ENCODE results near the gene DBF4. TPM values are rescaled to one million over a fixed set of nuclear protein-coding genes. Genes with fewer than 3 reads are reported as not detected.
"Not testable (repeated sequence)": the region's sequence is repeated elsewhere in the genome, so short reads cannot be mapped to it uniquely, and the experiment has no call there.

The DBF4 gene
- total RNA-seq: 1.4 TPM
- long read RNA-seq, partial matches to known transcripts: 0 of 2 reads
- long read RNA-seq, other reads (novel, unspliced or antisense): 0 of 2 reads

- DNase-seq (ENCODE audit: missing footprints) (peak; percentile 98), ATAC-seq (peak; percentile 100)
- intact Hi-C loops (cut with DNase I): loop anchor here (5.0 to 10.0 kb wide), 2 partner anchors 529 to 721 kb away; partner anchors contain the start of genes CROT and DMTF1
Observed at GRCh38 chr7:87876040-87876868, at the start of gene DBF4, which contains the start of gene SLC25A40. TSS of gene DBF4 (plus strand) at chr7:87876493. CDS start at chr7:87876733, 240 bp downstream. TSS of gene SLC25A40 (minus strand) at chr7:87876360. CDS start at chr7:87858727, 17,633 bp downstream.

GRCh38 chr7:87828383-87828782, 47.9 kb upstream of the DBF4 start:
- intact Hi-C loops (cut with DNase I); DNase-seq (ENCODE audit: missing footprints); ATAC-seq: not testable (repeated sequence)

- ATAC-seq: no peak
- DNase-seq (ENCODE audit: missing footprints): no peak
- intact Hi-C loops (cut with DNase I): no loop called here
Observed at GRCh38 chr7:87831097-87831496, 45.2 kb upstream of the DBF4 start.

GRCh38 chr7:87833130-87833529, 43.2 kb upstream of the DBF4 start:
- ATAC-seq (no peak), DNase-seq (ENCODE audit: missing footprints) (no peak)
- intact Hi-C loops (cut with DNase I): no loop called here

GRCh38 chr7:87837597-87837996, 38.7 kb upstream of the DBF4 start:
- intact Hi-C loops (cut with DNase I): no loop called here
- ATAC-seq: no peak
- DNase-seq (ENCODE audit: missing footprints): no peak

GRCh38 chr7:87850836-87851593, 25.3 kb upstream of the DBF4 start:
- DNase-seq (ENCODE audit: missing footprints) (no peak), ATAC-seq (no peak)
- intact Hi-C loops (cut with DNase I): no loop called here

GRCh38 chr7:87852306-87852705, 24.0 kb upstream of the DBF4 start:
- no peak for ATAC-seq
- DNase-seq (ENCODE audit: missing footprints): no peak
- intact Hi-C loops (cut with DNase I): no loop called here

- ATAC-seq: no peak
- DNase-seq (ENCODE audit: missing footprints): no peak
- intact Hi-C loops (cut with DNase I): no loop called here
Observed at GRCh38 chr7:87853237-87853864, 22.9 kb upstream of the DBF4 start.

- no peak for ATAC-seq
- intact Hi-C loops (cut with DNase I): no loop called here
- DNase-seq (ENCODE audit: missing footprints): no peak
Observed at GRCh38 chr7:87858417-87859100, 17.7 kb upstream of the DBF4 start.

- ATAC-seq: no peak
- DNase-seq (ENCODE audit: missing footprints): no peak
- intact Hi-C loops (cut with DNase I): no loop called here
Observed at GRCh38 chr7:87866089-87866488, 10.2 kb upstream of the DBF4 start.

GRCh38 chr7:87866533-87866932, 9.8 kb upstream of the DBF4 start:
- DNase-seq (ENCODE audit: missing footprints); intact Hi-C loops (cut with DNase I); ATAC-seq: not testable (repeated sequence)

GRCh38 chr7:87870471-87870870, 5.8 kb upstream of the DBF4 start:
- intact Hi-C loops (cut with DNase I): loop anchor here (10.0 kb wide), 1 partner anchor 716 kb away; the partner anchor contains the start of gene DMTF1

GRCh38 chr7:87872346-87872745, 3.9 kb upstream of the DBF4 start:
- intact Hi-C loops (cut with DNase I): loop anchor here (10.0 kb wide), 1 partner anchor 718 kb away; the partner anchor contains the start of gene DMTF1
- DNase-seq (ENCODE audit: missing footprints) (no peak), ATAC-seq (no peak)

More at GRCh38 chr7:87870471-87870870, 5.8 kb upstream of the DBF4 start:
- DNase-seq (ENCODE audit: missing footprints) (no peak), ATAC-seq (no peak)

GRCh38 chr7:87873328-87873727, 3.0 kb upstream of the DBF4 start:
- ATAC-seq: not testable (repeated sequence)
- intact Hi-C loops (cut with DNase I): loop anchor here (10.0 kb wide), 1 partner anchor 719 kb away; the partner anchor contains the start of gene DMTF1
- DNase-seq (ENCODE audit: missing footprints): peak; percentile 65

- no peak for DNase-seq (ENCODE audit: missing footprints)
- no peak for ATAC-seq
- intact Hi-C loops (cut with DNase I): loop anchor here (10.0 kb wide), 1 partner anchor 719 kb away; the partner anchor contains the start of gene DMTF1
Observed at GRCh38 chr7:87874066-87874465, 2.2 kb upstream of the DBF4 start.

- ATAC-seq (peak; percentile 22), DNase-seq (ENCODE audit: missing footprints) (peak; percentile 62)
- intact Hi-C loops (cut with DNase I): loop anchor here (5.0 to 10.0 kb wide), 2 partner anchors 528 to 721 kb away; partner anchors contain the start of genes CROT and DMTF1
Observed at GRCh38 chr7:87875151-87876039, 898 bp upstream of the DBF4 start.

GRCh38 chr7:87876869-87877234, 559 bp downstream of the DBF4 start:
- ATAC-seq: peak; percentile 62
- DNase-seq (ENCODE audit: missing footprints): peak; percentile 85
- intact Hi-C loops (cut with DNase I): loop anchor here (5.0 to 10.0 kb wide), 2 partner anchors 530 to 722 kb away; partner anchors contain the start of genes CROT and DMTF1

All from Right ventricle myocardium inferior (tissue), 1 donor.